HCT116 (cell line): Measurements from ENCODE around the gene GMDS. TPM values are rescaled to one million over a fixed set of nuclear protein-coding genes. Genes with fewer than 3 reads are reported as not detected.

ENCODE experiments used
- ATAC-seq: fragments of 200-7000 bp; cut with Tn5 transposase; 2 replicates; pipeline ENCODE4 v1.9.1; 2020; ENCODE audit warnings: mild to moderate bottlenecking, moderate library complexity
- BruUV-seq: library from RNA; stranded (reverse); fragments of 400-500 nt; replicated peaks from 2 replicates; lab custom pipeline; 2021; lab: Mats Ljungman, UMichigan
- CTCF ChIA-PET: fragments of 300-600 bp; sonication (Branson Sonifier 250); formaldehyde crosslinking; loops from one replicate; lab custom pipeline; 2021; ENCODE audit warnings: antibody characterized with exemption; lab: Charles Lee
- POLR2A ChIA-PET: fragments of 300-600, 350-600 bp; sonication (Branson Sonifier 250); formaldehyde crosslinking; loops from one replicate; lab custom pipeline; 2021; ENCODE audit warnings: antibody characterized with exemption; lab: Charles Lee
- RAD21 ChIA-PET, 2 experiments: fragments of 300-600 bp; sonication (Branson Sonifier 250); formaldehyde crosslinking; loops; one replicate each; lab custom pipeline; 2023; ENCODE audit warnings: low total read pairs in 2 of 2; ENCODE audit not compliant: uncharacterized antibody in 2 of 2, unreplicated experiment in 2 of 2, low non-redundant PET in 1 of 2; lab: Charles Lee
- DNase-seq: peaks from one replicate; pipeline ENCODE4 v3.0.0-alpha.2; 2010; ENCODE audit warnings: low read depth, low spot score
- H2AFZ ChIP-seq: fragments of 200-600 bp; shearing (Covaris generic), sonication (generic); 2 replicates; pipeline ENCODE4 v1.6.1; 2017; ENCODE audit warnings: low read depth, mixed run types, mixed read lengths, antibody characterized with exemption, low read length; ENCODE audit not compliant: poor library complexity, severe bottlenecking
- H3K27ac ChIP-seq: 2 replicates; pipeline ENCODE4 v1.5.1; 2012; ENCODE audit warnings: low read depth, low read length
- H3K27me3 ChIP-seq: fragments of 200-600 bp; sonication (generic); 2 replicates; pipeline ENCODE4 v1.6.1; 2016; ENCODE audit warnings: mixed run types, low read length, mixed read lengths; ENCODE audit not compliant: insufficient read depth
- H3K36me3 ChIP-seq, 2 experiments: fragments of 200-500 bp in 1 of 2; fragments of 200-600 bp in 1 of 2; sonication (Bioruptor generic) in 1 of 2; sonication (generic) in 1 of 2; 2 replicates each; pipeline versions ENCODE4 v1.5.1 to v1.6.1; 2014 to 2016; ENCODE audit warnings: low read length in 2 of 2, inconsistent platforms in 1 of 2, mixed read lengths in 1 of 2, mixed run types in 1 of 2; ENCODE audit not compliant: insufficient read depth in 2 of 2, control insufficient read depth in 1 of 2
- H3K4me1 ChIP-seq, 2 experiments: fragments of 200-600 bp in 1 of 2; sonication (generic) in 1 of 2; 2 replicates each; pipeline versions ENCODE4 v1.5.1 to v1.6.1; 2012 to 2017; ENCODE audit warnings: low read length in 2 of 2, inconsistent platforms in 1 of 2, mild to moderate bottlenecking in 1 of 2, mixed read lengths in 1 of 2, mixed run types in 1 of 2, moderate library complexity in 1 of 2; ENCODE audit not compliant: insufficient read depth in 2 of 2, control insufficient read depth in 1 of 2
- H3K4me2 ChIP-seq: fragments of 200-600 bp; sonication (generic); 2 replicates; pipeline ENCODE4 v1.6.1; 2017; ENCODE audit warnings: mixed run types, low read length, mixed read lengths
- H3K4me3 ChIP-seq, 2 experiments: fragments of 200-600 bp in 1 of 2; sonication (generic) in 1 of 2; replicated peaks in 1 of 2; 2 replicates each; pipeline ENCODE4 v1.5.1; 2011 to 2016; ENCODE audit warnings: low read length in 2 of 2, control low read depth in 1 of 2, low read depth in 1 of 2, mild to moderate bottlenecking in 1 of 2, mixed read lengths in 1 of 2, mixed run types in 1 of 2
- H3K79me2 ChIP-seq: fragments of 200-600 bp; sonication (generic); 2 replicates; pipeline ENCODE4 v1.6.1; 2017; ENCODE audit warnings: mild to moderate bottlenecking, mixed run types, low read length, moderate library complexity, mixed read lengths; ENCODE audit not compliant: insufficient read depth
- H3K9ac ChIP-seq: fragments of 200-600 bp; sonication (generic); 2 replicates; pipeline ENCODE4 v1.6.1; 2016; ENCODE audit warnings: low read length, mixed read lengths
- H3K9me2 ChIP-seq: fragments of 200-600 bp; sonication (generic), shearing (Covaris generic); 2 replicates; pipeline ENCODE4 v1.6.1; 2017; ENCODE audit warnings: mixed run types, mild to moderate bottlenecking, moderate library complexity; ENCODE audit not compliant: insufficient read depth
- H3K9me3 ChIP-seq, 2 experiments: fragments of 200-500 bp in 1 of 2; fragments of 200-600 bp in 1 of 2; sonication (Bioruptor generic) in 1 of 2; sonication (generic) in 1 of 2; 2 replicates each; pipeline ENCODE4 v1.6.1; 2014 to 2017; ENCODE audit warnings: low read length in 2 of 2, mixed read lengths in 2 of 2, inconsistent platforms in 1 of 2, low read depth in 1 of 2, mild to moderate bottlenecking in 1 of 2, mixed run types in 1 of 2, moderate library complexity in 1 of 2; ENCODE audit not compliant: control insufficient read depth in 1 of 2, insufficient read depth in 1 of 2
- H4K20me1 ChIP-seq: fragments of 200-600 bp; sonication (generic), shearing (Covaris generic); 2 replicates; pipeline ENCODE4 v1.6.1; 2017; ENCODE audit warnings: mixed run types, mild to moderate bottlenecking, moderate library complexity; ENCODE audit not compliant: insufficient read depth
- EZH2 ChIP-seq: fragments of 200-600 bp; sonication (generic); IDR thresholded peaks from 2 replicates; pipeline ENCODE4 v1.6.1; 2017; ENCODE audit warnings: antibody characterized with exemption, mixed run types
- FOSL1 ChIP-seq: IDR thresholded peaks from 2 replicates; pipeline ENCODE4 v1.6.1; 2012; ENCODE audit warnings: low read depth
- JUND ChIP-seq: IDR thresholded peaks from 2 replicates; pipeline ENCODE4 v1.6.1; 2012
- POLR2A ChIP-seq: IDR thresholded peaks from 2 replicates; pipeline ENCODE4 v1.7.0; 2011; ENCODE audit warnings: borderline replicate concordance; ENCODE audit not compliant: insufficient read depth, insufficient read length; ENCODE audit errors: extremely low read depth
- POLR2AphosphoS5 ChIP-seq: IDR thresholded peaks from 2 replicates; pipeline ENCODE4 v1.6.1; 2011; ENCODE audit warnings: mild to moderate bottlenecking, low read depth, low read length, moderate library complexity
- REST ChIP-seq: IDR thresholded peaks from 2 replicates; pipeline ENCODE4 v1.6.1; 2012; ENCODE audit warnings: low read depth
- YY1 ChIP-seq: IDR thresholded peaks from 2 replicates; pipeline ENCODE4 v1.6.1; 2011; ENCODE audit warnings: low read length, low read depth, moderate library complexity, mild to moderate bottlenecking; ENCODE audit not compliant: insufficient replicate concordance; ENCODE audit errors: extremely low read depth
- ZBTB33 ChIP-seq: IDR thresholded peaks from 2 replicates; pipeline ENCODE4 v1.6.1; 2011; ENCODE audit warnings: mild to moderate bottlenecking, low read length, moderate library complexity; ENCODE audit not compliant: insufficient replicate concordance; ENCODE audit errors: extremely low read depth
- intact Hi-C: fragments of 100-400 bp; cut with micrococcal nuclease; formaldehyde crosslinking; loops from 2 replicates; pipeline ENCODE4 v1.10.0; 2022
- total RNA-seq: library from RNA; stranded (reverse); gene quantifications from one replicate; pipeline ENCODE4 v1.2.1, GENCODE V29; 2021; ENCODE audit not compliant: unreplicated experiment

Gene GMDS
- total RNA-seq, 1 experiment from 2014 or later: 34.4 TPM

GRCh38 chr6:1600764-1601157 lies 644.6 kb downstream of the GMDS start:
- intact Hi-C loops: no loop called here
- BruUV-seq: no TSS peak
- CTCF ChIA-PET: interaction anchor here (1.3 kb wide), 1 partner anchor 1094 kb away, joined by 3 read pairs; no protein-coding TSS in a partner anchor

More at GRCh38 chr6:1600764-1601157, 644.6 kb downstream of the GMDS start:
- no peak overlapping the region for H3K9ac ChIP-seq
- H3K36me3 ChIP-seq: no peaks in the 10 kb centered on the region
- DNase-seq (no peak), ATAC-seq (no peak)
- no peak overlapping the region for H2AFZ ChIP-seq
- ChIA-PET RAD21 (no interaction called here), POLR2A (no interaction called here)
- TF ChIP-seq POLR2AphosphoS5 (no peak), REST (no peak), ZBTB33 (no peak), FOSL1 (no peak), POLR2A (no peak), EZH2 (no peak), JUND (no peak), YY1 (no peak)
- H4K20me1 ChIP-seq: no peaks in the 10 kb centered on the region
- H3K9me2 ChIP-seq: no peaks in the 10 kb centered on the region
- H3K27ac ChIP-seq: no peak overlapping the region
- H3K27me3 ChIP-seq: no peaks in the 10 kb centered on the region
- peaks cover 2 to 12% of the 10 kb centered on the region in 2 experiments; a peak in 3 of 4 replicates for H3K4me1 ChIP-seq
- no peaks in the 10 kb centered on the region for H3K9me3 ChIP-seq
- no peak overlapping the region for H3K4me2 ChIP-seq
- H3K79me2 ChIP-seq: no peaks in the 10 kb centered on the region
- no peak overlapping the region for H3K4me3 ChIP-seq
